ENCODE measurements around the gene PTCD1. TPM values are rescaled to one million over a fixed set of nuclear protein-coding genes. Genes with fewer than 3 reads are reported as not detected.

PTCD1 gene
- total and polyA plus RNA-seq, 9 of the 15 experiments (the other 6 are each of a cell fraction or from before 2014, with no cell fraction given), result 0.46 to 17.1 (median 6.2) TPM

DNA sequence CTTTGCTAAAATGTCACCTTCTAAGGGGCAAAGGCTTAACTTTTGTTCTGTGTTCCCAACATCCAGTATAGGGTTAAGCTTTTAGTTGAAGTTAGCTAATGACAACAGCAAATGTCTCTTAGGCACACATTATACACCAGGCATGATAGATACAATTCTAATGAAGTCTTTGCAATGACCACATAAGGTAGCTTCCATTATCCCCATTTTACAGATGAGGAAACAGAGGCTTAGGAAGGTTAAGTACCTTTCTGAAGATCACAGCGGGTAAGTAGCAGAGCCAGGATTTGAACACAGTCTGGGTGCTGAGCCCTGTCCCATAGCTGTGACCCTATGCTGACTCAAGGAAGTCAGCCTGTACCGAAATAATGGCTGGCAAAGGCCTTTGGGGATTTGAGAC lies 28.0 kb downstream of the PTCD1 start (continued):
- TF ChIP-seq RUNX1 (IDR thresholded peaks at IDR 0.05; ENCODE audit: low read depth), result no peak
- no peak for TF ChIP-seq TEAD2 (tag; IDR thresholded peaks at IDR 0.05)
- TF ChIP-seq SP1 (CRISPR knock-in tag; IDR thresholded peaks at IDR 0.05), result peak; percentile 48; the same call in 1 of the 2 replicates

DNA sequence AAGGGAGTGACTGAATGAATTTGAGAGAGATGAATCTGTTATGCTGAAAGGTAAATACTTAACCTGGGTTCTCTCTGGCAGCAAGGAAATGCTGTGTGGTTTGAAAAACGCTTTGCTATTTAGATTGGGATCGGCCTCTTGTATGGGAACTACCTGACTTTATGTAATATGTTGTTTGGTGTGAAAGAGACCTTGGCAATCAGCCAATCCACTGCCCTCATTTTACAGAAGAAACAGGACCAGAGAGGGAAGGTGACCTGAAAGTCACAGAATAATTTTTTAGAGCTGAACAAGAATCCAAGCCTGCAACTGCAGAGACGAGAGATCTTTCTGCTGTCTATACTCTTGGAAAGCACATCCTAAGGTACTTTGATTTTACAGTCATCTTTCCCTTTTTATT lies 28.8 kb downstream of the PTCD1 start:
- CTCF ChIA-PET (ENCODE audit: low intra/inter-chr PET ratio), result no interaction called here
- TF ChIP-seq NFIC (IDR thresholded peaks at IDR 0.05) (peak; percentile 93), LEF1 (IDR thresholded peaks at IDR 0.05) (no peak), LCOR (CRISPR knock-in tag; IDR thresholded peaks at IDR 0.05) (peak; percentile 55; the same call in 1 of the 2 replicates), ZSCAN32 (CRISPR knock-in tag; IDR thresholded peaks at IDR 0.05) (no peak), CHD1 (IDR thresholded peaks at IDR 0.05; ENCODE audit: low read length) (peak; percentile 10)
- Histone ChIP-seq H4K20me1 (replicated peaks; ENCODE audit: control insufficient read depth, insufficient read depth, low read length) (peaks cover 28% of the 10 kb centered on the region), H3K79me2 (ENCODE audit: control insufficient read depth, insufficient read depth, low read length) (peaks cover 69% of the 10 kb centered on the region), H3K4me1 (replicated peaks in 1 of 2; ENCODE audit: control insufficient read depth in 2 of 2, insufficient read depth in 2 of 2, low read length in 2 of 2) (peaks cover 16 to 20% of the 10 kb centered on the region in 2 experiments; a peak in 4 of 5 replicates), H3K9ac (ENCODE audit: insufficient read depth in 1 of 2, low read depth in 2 of 2, low read length in 2 of 2) (peak overlapping the region; percentile 97 to 100; a peak in 3 of 4 replicates), H3K9me3 (replicated peaks; ENCODE audit: control insufficient read depth, insufficient read depth, low read depth, low read length) (no peaks in the 10 kb centered on the region), H3K27me3 (ENCODE audit: control insufficient read depth in 2 of 2, insufficient read depth in 2 of 2, low read length in 2 of 2) (no peaks in the 10 kb centered on the region), H3K27ac (ENCODE audit: extremely low read depth, low read depth, low read length) (peak overlapping the region; percentile 100), H2AFZ (ENCODE audit: low read depth, low read length) (no peak overlapping the region), H3K4me3 (peak overlapping the region; percentile 97), H3K9me1 (ENCODE audit: control insufficient read depth, insufficient read depth, low read length) (no peaks in the 10 kb centered on the region), H3K4me2 (ENCODE audit: insufficient read depth, low read length) (peak overlapping the region; percentile 99), H3K36me3 (ENCODE audit: control insufficient read depth, insufficient read depth, low read length) (peaks cover 75% of the 10 kb centered on the region)
- POLR2A ChIA-PET, result interaction anchor here (0.6 to 4.4 kb wide), 8 partner anchors 9 to 1071 kb away, joined by 3 to 53 read pairs (median 10); partner anchors contain the start of gene ZNF655
- in situ Hi-C loops (cut with MboI) (no loop called here), intact Hi-C loops (cut with micrococcal nuclease) (loop anchor here (2.0 kb wide), 1 partner anchor 35 kb away; the partner anchor contains the start of gene ARPC1B)
- BruUV-seq (replicated peaks), result no TSS peak
- peak in 1 of 4 experiments; percentile 35 for DNase-seq (ENCODE audit: extremely low read depth in 1 of 4, low spot score in 3 of 4)
- no peak for FAIRE-seq
- 13% methylated on average over 3 of the region's 3 CpGs for WGBS (ENCODE audit: insufficient coverage, low coverage, missing lambda C conversion rate)
- no peak for ATAC-seq
